ENCODE measurements around the gene CELF2. TPM values are rescaled to one million over a fixed set of nuclear protein-coding genes. Genes with fewer than 3 reads are reported as not detected.
"Not testable (repeated sequence)": the region's sequence is repeated elsewhere in the genome, so short reads cannot be mapped to it uniquely, and the experiment has no call there.

Gene CELF2
- total and polyA plus RNA-seq, 9 of the 15 experiments (the other 6 are each of a cell fraction or from before 2014, with no cell fraction given): 4.0 to 20.3 (median 11.1) TPM

DNA sequence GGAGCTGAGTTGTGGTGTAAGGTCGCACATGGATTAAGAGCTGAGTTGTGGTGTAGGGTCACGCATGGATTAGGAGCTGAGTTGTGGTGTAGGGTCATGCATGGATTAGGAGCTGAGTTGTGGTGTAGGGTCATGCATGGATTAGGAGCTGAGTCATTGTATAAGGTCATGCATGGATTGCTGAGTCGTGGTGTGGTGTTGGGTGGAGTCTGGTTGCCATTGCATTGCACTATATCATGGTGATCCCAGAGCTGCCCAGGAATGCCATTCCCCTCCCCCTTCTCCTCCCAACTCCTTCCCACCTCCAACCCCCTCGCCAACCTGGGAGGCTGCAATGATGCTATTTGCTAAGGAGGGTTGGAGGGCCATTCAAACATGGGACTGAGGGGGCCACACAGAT lies 349.2 kb downstream of the CELF2 start:
- DNase-seq (ENCODE audit: extremely low read depth in 1 of 4, low spot score in 3 of 4); H3K79me2 ChIP-seq (ENCODE audit: control insufficient read depth, insufficient read depth, low read length); H3K4me1 ChIP-seq (replicated peaks in 1 of 2; ENCODE audit: control insufficient read depth in 2 of 2, insufficient read depth in 2 of 2, low read length in 2 of 2); H3K4me3 ChIP-seq; H3K9me3 ChIP-seq (replicated peaks; ENCODE audit: control insufficient read depth, insufficient read depth, low read depth, low read length); BruUV-seq (replicated peaks); ATAC-seq; CTCF ChIA-PET (ENCODE audit: low intra/inter-chr PET ratio); H2AFZ ChIP-seq (ENCODE audit: low read depth, low read length); H3K4me2 ChIP-seq (ENCODE audit: insufficient read depth, low read length); in situ Hi-C loops (cut with MboI); H3K27ac ChIP-seq (ENCODE audit: extremely low read depth, low read depth, low read length); H4K20me1 ChIP-seq (replicated peaks; ENCODE audit: control insufficient read depth, insufficient read depth, low read length); intact Hi-C loops (cut with micrococcal nuclease); H3K36me3 ChIP-seq (ENCODE audit: control insufficient read depth, insufficient read depth, low read length); FAIRE-seq; H3K9me1 ChIP-seq (ENCODE audit: control insufficient read depth, insufficient read depth, low read length); H3K9ac ChIP-seq (ENCODE audit: insufficient read depth in 1 of 2, low read depth in 2 of 2, low read length in 2 of 2): not testable (repeated sequence)
- POLR2A ChIA-PET: interaction anchor here (1.4 kb wide), 1 partner anchor 29 kb away, joined by 3 read pairs; no protein-coding TSS in a partner anchor
- 0% methylated on average over 4 of the region's 4 CpGs for WGBS (ENCODE audit: insufficient coverage, low coverage, missing lambda C conversion rate)
- TF ChIP-seq MAFG (tag; conservative IDR thresholded peaks at IDR 0.05): peak; percentile 56
- 0 out of 2 replicates have a peak, but pooled peaks have one; percentile 38 for TF ChIP-seq NFE2 (IDR thresholded peaks at IDR 0.05; ENCODE audit: low read depth)
- TF ChIP-seq ZNF316 (IDR thresholded peaks at IDR 0.05): peak; percentile 23; the same call in 1 of the 2 replicates
- H3K27me3 ChIP-seq (ENCODE audit: control insufficient read depth in 2 of 2, insufficient read depth in 2 of 2, low read length in 2 of 2): peaks cover 7 to 18% of the 10 kb centered on the region in 2 experiments; a peak in 4 of 5 replicates

DNA sequence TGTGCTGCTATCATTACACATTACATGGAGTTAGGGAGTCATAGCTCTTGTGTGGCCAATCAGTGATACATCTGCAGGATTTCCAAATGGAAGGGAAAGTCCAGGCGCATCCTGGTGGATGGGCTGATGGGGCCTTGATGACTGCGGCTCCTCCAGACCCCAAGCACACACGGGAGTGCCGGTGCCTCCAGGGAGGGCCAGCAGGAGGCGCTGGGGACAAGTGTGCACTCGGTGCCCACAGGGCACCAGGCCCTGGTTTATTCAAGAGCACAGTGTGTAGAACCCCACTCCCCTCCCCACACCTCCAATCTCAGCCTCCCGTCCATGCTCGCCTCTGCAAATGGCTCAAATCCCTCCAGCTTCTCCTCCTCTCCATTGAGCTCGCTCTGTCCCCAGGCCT lies 349.8 kb downstream of the CELF2 start:
- no peaks in the 10 kb centered on the region for H3K9me3 ChIP-seq (replicated peaks; ENCODE audit: control insufficient read depth, insufficient read depth, low read depth, low read length)
- H4K20me1 ChIP-seq (replicated peaks; ENCODE audit: control insufficient read depth, insufficient read depth, low read length): no peaks in the 10 kb centered on the region
- BruUV-seq (replicated peaks): no TSS peak
- FAIRE-seq (no peak), ATAC-seq (peak; percentile 56; the same call in 2 of the 3 replicates), DNase-seq (ENCODE audit: extremely low read depth in 1 of 4, low spot score in 3 of 4) (no peak)
- no peaks in the 10 kb centered on the region for H3K4me1 ChIP-seq (replicated peaks in 1 of 2; ENCODE audit: control insufficient read depth in 2 of 2, insufficient read depth in 2 of 2, low read length in 2 of 2)
- H3K9ac ChIP-seq (ENCODE audit: insufficient read depth in 1 of 2, low read depth in 2 of 2, low read length in 2 of 2): no peak overlapping the region
- peaks cover 7 to 17% of the 10 kb centered on the region in 2 experiments; a peak in 4 of 5 replicates for H3K27me3 ChIP-seq (ENCODE audit: control insufficient read depth in 2 of 2, insufficient read depth in 2 of 2, low read length in 2 of 2)
- in situ Hi-C loops (cut with MboI): no loop called here
- H3K4me2 ChIP-seq (ENCODE audit: insufficient read depth, low read length): no peak overlapping the region
- H3K4me3 ChIP-seq: no peak overlapping the region
- no peaks in the 10 kb centered on the region for H3K79me2 ChIP-seq (ENCODE audit: control insufficient read depth, insufficient read depth, low read length)
- ChIA-PET CTCF (ENCODE audit: low intra/inter-chr PET ratio) (no interaction called here), POLR2A (interaction anchor here (1.4 to 2.2 kb wide), 2 partner anchors 15 to 30 kb away, joined by 3 to 6 read pairs; no protein-coding TSS in a partner anchor)
- WGBS (ENCODE audit: insufficient coverage, low coverage, missing lambda C conversion rate): 10% methylated on average over 9 of the region's 9 CpGs
- no peak overlapping the region for H3K27ac ChIP-seq (ENCODE audit: extremely low read depth, low read depth, low read length)
- intact Hi-C loops (cut with micrococcal nuclease): no loop called here
- H3K9me1 ChIP-seq (ENCODE audit: control insufficient read depth, insufficient read depth, low read length): no peaks in the 10 kb centered on the region
- TF ChIP-seq, protein P1, sequence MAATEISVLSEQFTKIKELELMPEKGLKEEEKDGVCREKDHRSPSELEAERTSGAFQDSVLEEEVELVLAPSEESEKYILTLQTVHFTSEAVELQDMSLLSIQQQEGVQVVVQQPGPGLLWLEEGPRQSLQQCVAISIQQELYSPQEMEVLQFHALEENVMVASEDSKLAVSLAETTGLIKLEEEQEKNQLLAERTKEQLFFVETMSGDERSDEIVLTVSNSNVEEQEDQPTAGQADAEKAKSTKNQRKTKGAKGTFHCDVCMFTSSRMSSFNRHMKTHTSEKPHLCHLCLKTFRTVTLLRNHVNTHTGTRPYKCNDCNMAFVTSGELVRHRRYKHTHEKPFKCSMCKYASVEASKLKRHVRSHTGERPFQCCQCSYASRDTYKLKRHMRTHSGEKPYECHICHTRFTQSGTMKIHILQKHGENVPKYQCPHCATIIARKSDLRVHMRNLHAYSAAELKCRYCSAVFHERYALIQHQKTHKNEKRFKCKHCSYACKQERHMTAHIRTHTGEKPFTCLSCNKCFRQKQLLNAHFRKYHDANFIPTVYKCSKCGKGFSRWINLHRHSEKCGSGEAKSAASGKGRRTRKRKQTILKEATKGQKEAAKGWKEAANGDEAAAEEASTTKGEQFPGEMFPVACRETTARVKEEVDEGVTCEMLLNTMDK (IDR thresholded peaks at IDR 0.05; ENCODE audit: borderline replicate concordance, insufficient read depth, low read depth, low read length, poor library complexity, severe bottlenecking): peak; percentile 19
- no peak for TF ChIP-seq HEY1 (CRISPR knock-in tag; IDR thresholded peaks at IDR 0.05; ENCODE audit: borderline replicate concordance)
- TF ChIP-seq, protein P2, sequence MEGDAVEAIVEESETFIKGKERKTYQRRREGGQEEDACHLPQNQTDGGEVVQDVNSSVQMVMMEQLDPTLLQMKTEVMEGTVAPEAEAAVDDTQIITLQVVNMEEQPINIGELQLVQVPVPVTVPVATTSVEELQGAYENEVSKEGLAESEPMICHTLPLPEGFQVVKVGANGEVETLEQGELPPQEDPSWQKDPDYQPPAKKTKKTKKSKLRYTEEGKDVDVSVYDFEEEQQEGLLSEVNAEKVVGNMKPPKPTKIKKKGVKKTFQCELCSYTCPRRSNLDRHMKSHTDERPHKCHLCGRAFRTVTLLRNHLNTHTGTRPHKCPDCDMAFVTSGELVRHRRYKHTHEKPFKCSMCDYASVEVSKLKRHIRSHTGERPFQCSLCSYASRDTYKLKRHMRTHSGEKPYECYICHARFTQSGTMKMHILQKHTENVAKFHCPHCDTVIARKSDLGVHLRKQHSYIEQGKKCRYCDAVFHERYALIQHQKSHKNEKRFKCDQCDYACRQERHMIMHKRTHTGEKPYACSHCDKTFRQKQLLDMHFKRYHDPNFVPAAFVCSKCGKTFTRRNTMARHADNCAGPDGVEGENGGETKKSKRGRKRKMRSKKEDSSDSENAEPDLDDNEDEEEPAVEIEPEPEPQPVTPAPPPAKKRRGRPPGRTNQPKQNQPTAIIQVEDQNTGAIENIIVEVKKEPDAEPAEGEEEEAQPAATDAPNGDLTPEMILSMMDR (IDR thresholded peaks at IDR 0.05 in 2 of 3, conservative IDR thresholded peaks at IDR 0.05 in 1 of 3; ENCODE audit: insufficient read depth in 2 of 3, low read depth in 1 of 3, low read length in 3 of 3): peak in 2 of 3 experiments; percentile 18 to 36; a peak in 3 of 6 replicates
- no peak for TF ChIP-seq TGIF2 (CRISPR knock-in tag; IDR thresholded peaks at IDR 0.05)
- TF ChIP-seq, protein P3, sequence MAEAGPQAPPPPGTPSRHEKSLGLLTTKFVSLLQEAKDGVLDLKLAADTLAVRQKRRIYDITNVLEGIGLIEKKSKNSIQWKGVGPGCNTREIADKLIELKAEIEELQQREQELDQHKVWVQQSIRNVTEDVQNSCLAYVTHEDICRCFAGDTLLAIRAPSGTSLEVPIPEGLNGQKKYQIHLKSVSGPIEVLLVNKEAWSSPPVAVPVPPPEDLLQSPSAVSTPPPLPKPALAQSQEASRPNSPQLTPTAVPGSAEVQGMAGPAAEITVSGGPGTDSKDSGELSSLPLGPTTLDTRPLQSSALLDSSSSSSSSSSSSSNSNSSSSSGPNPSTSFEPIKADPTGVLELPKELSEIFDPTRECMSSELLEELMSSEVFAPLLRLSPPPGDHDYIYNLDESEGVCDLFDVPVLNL (CRISPR knock-in tag; IDR thresholded peaks at IDR 0.05; ENCODE audit: low read depth): no peak
- no peak for TF ChIP-seq NEUROD1 (IDR thresholded peaks at IDR 0.05; ENCODE audit: borderline replicate concordance, low read depth, low read length, partially characterized antibody)
- TF ChIP-seq CSDE1 (IDR thresholded peaks at IDR 0.05): no peak
- H3K36me3 ChIP-seq (ENCODE audit: control insufficient read depth, insufficient read depth, low read length): no peaks in the 10 kb centered on the region
- H2AFZ ChIP-seq (ENCODE audit: low read depth, low read length): no peak overlapping the region

Measured in K562 (cell line).